ENCODE data around the gene SLC6A1.

The SLC6A1 gene

DNA sequence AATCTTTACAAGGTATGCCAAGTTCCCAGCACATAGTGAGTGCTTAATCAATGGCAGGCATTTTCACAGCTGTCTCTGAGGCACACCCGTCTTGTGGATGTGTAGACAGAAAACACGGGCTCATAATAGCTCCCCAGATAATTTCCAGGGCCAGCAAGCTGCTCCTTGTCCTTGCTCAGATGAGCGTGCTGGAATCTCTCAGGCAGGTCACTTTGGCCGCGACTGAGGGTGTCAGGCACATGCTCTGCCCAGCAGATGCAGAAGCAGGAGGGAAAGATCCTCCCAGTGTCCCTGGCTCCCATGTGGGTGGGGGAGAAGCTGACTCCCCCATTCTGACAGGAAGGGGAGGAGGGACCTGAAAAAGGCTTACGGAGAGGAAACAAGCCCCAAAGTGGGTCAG lies 35.6 kb upstream of the SLC6A1 start:
- H3K27ac ChIP-seq, result no peak overlapping the region
- CTCF ChIA-PET, result no interaction called here

DNA sequence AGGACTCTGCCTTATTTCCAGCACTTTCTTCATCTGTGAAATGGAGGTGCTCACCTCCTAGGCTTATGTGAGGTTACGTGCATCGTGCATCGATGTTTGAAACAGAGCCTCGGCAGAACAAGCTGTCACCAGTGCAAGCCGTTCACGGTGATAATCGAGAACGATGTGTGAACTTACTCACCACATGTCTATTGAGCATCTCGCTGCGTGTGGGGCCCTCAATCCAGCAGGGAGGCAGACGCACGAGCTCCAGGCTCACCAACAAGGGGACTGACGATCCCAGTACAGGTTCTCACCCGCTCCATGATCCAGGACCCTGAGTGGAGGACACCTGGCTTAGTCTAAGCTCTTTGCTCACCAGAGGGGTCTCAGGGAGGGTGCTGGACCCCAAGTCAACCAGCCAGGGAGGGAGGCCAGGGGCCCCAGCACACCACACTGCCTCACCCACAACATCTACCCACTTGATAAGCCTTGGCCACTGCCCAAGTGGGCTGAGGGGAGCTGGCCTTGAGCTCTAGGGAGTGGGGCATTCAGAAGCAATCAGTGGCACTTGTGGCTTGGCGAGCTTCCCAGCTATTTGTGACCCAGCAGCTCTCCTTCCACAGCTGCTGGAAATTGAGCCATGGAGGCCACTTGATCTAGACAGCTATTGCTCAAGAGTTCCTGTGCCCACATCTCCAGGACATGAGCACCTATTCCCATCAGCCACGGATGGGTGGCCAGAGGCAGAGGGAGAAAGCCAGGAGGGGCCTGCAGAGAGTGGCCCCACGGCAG lies 34.4 kb upstream of the SLC6A1 start:
- POLR2A ChIA-PET (ENCODE audit: low non-redundant PET), result no interaction called here
- CTCF ChIA-PET, result no interaction called here

More for the DNA sequence above, 35.6 kb upstream of the SLC6A1 start:
- no peak for DNase-seq (ENCODE audit: low spot score)
- TF ChIP-seq, protein P1, sequence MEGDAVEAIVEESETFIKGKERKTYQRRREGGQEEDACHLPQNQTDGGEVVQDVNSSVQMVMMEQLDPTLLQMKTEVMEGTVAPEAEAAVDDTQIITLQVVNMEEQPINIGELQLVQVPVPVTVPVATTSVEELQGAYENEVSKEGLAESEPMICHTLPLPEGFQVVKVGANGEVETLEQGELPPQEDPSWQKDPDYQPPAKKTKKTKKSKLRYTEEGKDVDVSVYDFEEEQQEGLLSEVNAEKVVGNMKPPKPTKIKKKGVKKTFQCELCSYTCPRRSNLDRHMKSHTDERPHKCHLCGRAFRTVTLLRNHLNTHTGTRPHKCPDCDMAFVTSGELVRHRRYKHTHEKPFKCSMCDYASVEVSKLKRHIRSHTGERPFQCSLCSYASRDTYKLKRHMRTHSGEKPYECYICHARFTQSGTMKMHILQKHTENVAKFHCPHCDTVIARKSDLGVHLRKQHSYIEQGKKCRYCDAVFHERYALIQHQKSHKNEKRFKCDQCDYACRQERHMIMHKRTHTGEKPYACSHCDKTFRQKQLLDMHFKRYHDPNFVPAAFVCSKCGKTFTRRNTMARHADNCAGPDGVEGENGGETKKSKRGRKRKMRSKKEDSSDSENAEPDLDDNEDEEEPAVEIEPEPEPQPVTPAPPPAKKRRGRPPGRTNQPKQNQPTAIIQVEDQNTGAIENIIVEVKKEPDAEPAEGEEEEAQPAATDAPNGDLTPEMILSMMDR (conservative IDR thresholded peaks at IDR 0.05; ENCODE audit: low read depth), result no peak
- POLR2A ChIA-PET (ENCODE audit: low non-redundant PET), result no interaction called here

DNA sequence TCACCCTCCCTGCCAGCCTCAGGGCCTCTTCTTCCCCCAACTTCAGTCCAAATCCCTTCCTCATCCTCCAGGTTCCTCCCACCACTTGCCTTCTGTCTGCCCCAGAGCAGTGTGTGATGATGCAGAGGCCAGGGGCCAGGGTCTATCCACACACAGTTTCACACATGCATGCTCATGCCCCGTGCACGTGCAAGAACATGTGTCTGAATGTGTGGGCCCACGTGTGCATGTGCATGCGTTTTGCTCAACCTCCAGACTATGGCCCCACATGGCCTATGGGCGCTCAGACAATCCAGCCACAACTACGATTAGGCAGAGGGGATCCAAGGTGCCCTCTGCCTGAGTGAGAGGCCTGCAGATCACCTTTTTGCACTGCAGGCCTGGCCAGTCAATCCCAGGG lies 32.3 kb upstream of the SLC6A1 start:
- ChIA-PET POLR2A (ENCODE audit: low non-redundant PET) (no interaction called here), CTCF (no interaction called here)
- H3K27ac ChIP-seq, result no peak overlapping the region
- no peak for DNase-seq (ENCODE audit: low spot score)
- TF ChIP-seq, protein P1 (conservative IDR thresholded peaks at IDR 0.05; ENCODE audit: low read depth), result no peak

More for the DNA sequence above, 34.4 kb upstream of the SLC6A1 start:
- DNase-seq (ENCODE audit: low spot score), result no peak
- TF ChIP-seq, protein P1 (conservative IDR thresholded peaks at IDR 0.05; ENCODE audit: low read depth), result no peak
- no peak overlapping the region for H3K27ac ChIP-seq

DNA sequence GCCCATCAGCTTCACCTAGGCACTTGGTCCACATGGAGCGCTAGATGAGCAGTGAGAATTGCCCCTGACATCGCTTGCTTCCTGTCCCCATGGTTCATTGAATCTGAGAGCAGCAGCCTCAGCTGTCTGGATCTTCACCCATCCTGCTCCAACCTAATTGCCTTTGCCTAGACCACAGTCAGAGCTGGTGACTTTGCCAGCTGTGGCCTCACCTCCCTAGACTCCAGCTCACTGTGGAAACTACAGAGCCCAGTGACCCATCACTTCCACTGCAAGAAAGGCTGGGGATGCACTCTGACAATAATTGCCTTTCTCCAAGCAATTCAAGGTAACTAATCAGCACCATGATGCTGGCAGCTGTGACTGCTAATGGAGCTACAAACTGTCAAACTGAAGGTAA lies 30.6 kb upstream of the SLC6A1 start:
- CTCF ChIA-PET, result no interaction called here
- no peak for DNase-seq (ENCODE audit: low spot score)
- POLR2A ChIA-PET (ENCODE audit: low non-redundant PET), result interaction anchor here (0.7 kb wide), 1 partner anchor 351 kb away, joined by 4 read pairs; no protein-coding TSS in a partner anchor
- no peak overlapping the region for H3K27ac ChIP-seq
- TF ChIP-seq, protein P1 (conservative IDR thresholded peaks at IDR 0.05; ENCODE audit: low read depth), result no peak

DNA sequence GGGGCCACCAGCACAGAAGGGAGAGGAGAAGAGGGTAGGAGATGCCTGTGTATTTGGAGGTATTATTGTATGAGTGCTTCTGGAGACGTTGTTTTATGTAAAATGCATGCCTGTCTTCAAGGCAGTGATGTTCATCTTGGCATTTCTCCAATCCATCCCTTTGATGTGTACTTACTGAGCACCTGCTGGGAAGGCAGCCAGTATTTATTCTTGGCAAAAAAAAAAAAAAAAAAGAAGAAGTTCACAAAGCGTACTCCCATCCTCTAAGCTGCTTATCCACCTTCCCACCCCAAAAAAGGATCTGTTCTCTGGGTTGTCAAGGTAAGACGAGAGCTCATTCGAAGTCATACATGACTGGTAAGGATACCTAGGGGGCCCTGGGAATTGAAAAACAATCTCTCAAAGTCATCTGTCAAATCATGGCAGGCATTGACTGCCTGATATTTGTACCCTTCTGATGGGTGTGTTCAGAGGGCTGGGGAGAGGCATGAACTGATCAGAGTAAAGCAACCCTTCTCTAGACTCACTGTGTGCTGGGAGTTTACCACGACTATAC lies 30.0 kb upstream of the SLC6A1 start:
- H3K27ac ChIP-seq, result no peak overlapping the region
- ChIA-PET POLR2A (ENCODE audit: low non-redundant PET) (interaction anchor here (0.7 kb wide), 1 partner anchor 350 kb away, joined by 4 read pairs; no protein-coding TSS in a partner anchor), CTCF (no interaction called here)
- DNase-seq (ENCODE audit: low spot score), result no peak
- TF ChIP-seq, protein P1 (conservative IDR thresholded peaks at IDR 0.05; ENCODE audit: low read depth), result no peak

DNA sequence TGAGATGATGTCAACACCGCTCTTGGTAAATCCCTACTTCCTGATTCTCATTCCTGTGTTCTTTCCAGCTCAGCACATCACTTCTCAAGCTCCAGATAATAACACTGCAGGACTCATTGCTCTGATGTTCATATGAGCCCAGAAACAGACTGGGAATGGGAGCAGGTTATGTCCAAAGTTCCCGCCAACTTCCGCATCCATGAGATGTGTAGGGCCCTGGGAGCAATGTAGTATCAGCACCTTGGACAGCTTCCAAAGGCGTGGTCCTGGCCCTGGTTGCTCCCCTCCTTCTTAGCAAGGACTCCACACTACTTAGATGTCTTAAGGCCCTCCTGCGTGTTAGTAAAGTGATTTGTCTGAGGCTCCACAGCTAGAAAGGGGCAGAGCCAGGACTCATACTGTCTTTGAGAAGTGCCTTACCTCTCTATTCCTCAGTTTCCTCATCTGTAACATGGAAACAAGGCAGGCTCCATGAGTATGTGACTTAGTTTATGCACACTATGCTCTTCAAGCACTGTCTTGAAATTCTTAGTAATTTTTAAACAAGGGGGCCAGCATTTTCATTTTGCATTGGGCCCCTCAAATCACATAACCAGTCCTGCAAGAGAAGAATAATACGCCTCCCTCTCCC lies 27.9 kb upstream of the SLC6A1 start:
- ChIA-PET CTCF (no interaction called here), POLR2A (ENCODE audit: low non-redundant PET) (no interaction called here)
- TF ChIP-seq, protein P1 (conservative IDR thresholded peaks at IDR 0.05; ENCODE audit: low read depth), result no peak
- H3K27ac ChIP-seq, result no peak overlapping the region
- DNase-seq (ENCODE audit: low spot score), result peak; percentile 44

Data from RWPE1 (cell line).